Natural killer cell (primary cell): Measurements from ENCODE around the gene ZFYVE9. TPM values are rescaled to one million over a fixed set of nuclear protein-coding genes. Genes with fewer than 3 reads are reported as not detected.
"Not testable (repeated sequence)": the region's sequence is repeated elsewhere in the genome, so short reads cannot be mapped to it uniquely, and the experiment has no call there.

Experiments
- ATAC-seq, 3 donors: fragments of 150-1000 bp in 2 of 3; fragments of 200-7000 bp in 1 of 3; cut with Tn5 transposase; 1 replicate in 1 of 3; 2 replicates in 2 of 3; pipeline ENCODE4 v1.10.0; 2021; ENCODE audit warnings: mild to moderate bottlenecking in 2 of 3, moderate library complexity in 2 of 3
- DNase-seq, 2 donors: peaks; one replicate each; pipeline versions ENCODE4 v3.0.0 to v3.0.0-alpha.2; 2013 to 2021; ENCODE audit warnings: mixed read lengths in 1 of 2
- H3K27ac ChIP-seq: one replicate; pipeline ENCODE4 v1.5.1; 2013; ENCODE audit warnings: mild to moderate bottlenecking, low read length
- H3K27me3 ChIP-seq: one replicate; pipeline ENCODE4 v1.6.1; 2013; ENCODE audit warnings: low read length; ENCODE audit not compliant: control insufficient read depth, insufficient read depth
- H3K36me3 ChIP-seq: one replicate; pipeline ENCODE4 v1.6.1; 2013; ENCODE audit warnings: low read length; ENCODE audit not compliant: control insufficient read depth, insufficient read depth
- H3K4me1 ChIP-seq: one replicate; pipeline ENCODE4 v1.6.1; 2013; ENCODE audit warnings: low read length; ENCODE audit not compliant: control insufficient read depth, insufficient read depth
- H3K4me3 ChIP-seq: one replicate; pipeline ENCODE4 v1.5.1; 2013; ENCODE audit warnings: low read length
- H3K9me3 ChIP-seq: one replicate; pipeline ENCODE4 v1.6.1; 2013; ENCODE audit warnings: low read length; ENCODE audit not compliant: control insufficient read depth, insufficient read depth
- H3K27ac Mint-ChIP-seq, 2 donors: one replicate each; pipeline ENCODE4 v1.8.0; 2022; ENCODE audit warnings: mild to moderate bottlenecking in 2 of 2, mixed read lengths in 2 of 2, moderate library complexity in 1 of 2
- H3K27me3 Mint-ChIP-seq, 2 donors: one replicate each; pipeline ENCODE4 v1.8.0; 2022; ENCODE audit warnings: low read depth in 2 of 2, mixed read lengths in 2 of 2
- H3K36me3 Mint-ChIP-seq: one replicate; pipeline ENCODE4 v1.8.0; 2022; ENCODE audit warnings: mixed read lengths
- H3K4me1 Mint-ChIP-seq, 2 donors: one replicate each; pipeline ENCODE4 v1.8.0; 2022; ENCODE audit warnings: mixed read lengths in 2 of 2
- H3K4me3 Mint-ChIP-seq: one replicate; pipeline ENCODE4 v1.8.0; 2022; ENCODE audit warnings: mild to moderate bottlenecking, moderate library complexity, mixed read lengths
- H3K9me3 Mint-ChIP-seq, 2 donors: one replicate each; pipeline ENCODE4 v1.8.0; 2022; ENCODE audit warnings: mixed read lengths in 2 of 2
- CTCF ChIP-seq: fragments of 200-600 bp; IDR thresholded peaks from one replicate; pipeline ENCODE4 v1.8.0; 2022; ENCODE audit warnings: antibody characterized with exemption
- WGBS: methylation state at CpG from one replicate; pipeline ENCODE4 v1.1.7; 2013; ENCODE audit warnings: missing lambda C conversion rate; ENCODE audit not compliant: insufficient coverage; 5-methylcytosine and 5-hydroxymethylcytosine counted together
- intact Hi-C: fragments of 100-400 bp; cut with micrococcal nuclease; formaldehyde crosslinking; loops from one replicate; pipeline ENCODE4 v1.14.2; 2022
- total RNA-seq, 4 donors: library from RNA; stranded (reverse); fragments of 120-200 nt in 1 of 4; gene quantifications; one replicate each; pipeline versions ENCODE4 v1.2.3 to v1.2.4, GENCODE V29; 2013 to 2022

Gene ZFYVE9
- total RNA-seq, 3 donors from 2014 or later (not counting 1 experiment from before 2014, with no cell fraction given), result 1.1 to 2.3 (median 1.8) TPM

GRCh38 chr1:52140633-52141512 lies 1.0 kb upstream of the ZFYVE9 start:
- intact Hi-C loops, result loop anchor here (5.0 kb wide), 1 partner anchor 546 kb away; no protein-coding TSS in a partner anchor
- ATAC-seq (no peak), DNase-seq (peak in 1 of 2 donors; percentile 24)
- Histone ChIP-seq H3K9me3 (no peaks in the 10 kb centered on the region), H3K4me3 (no peak overlapping the region), H3K27ac (no peak overlapping the region), H3K4me1 (peaks cover 10% of the 10 kb centered on the region), H3K27me3 (peaks cover 8% of the 10 kb centered on the region), H3K36me3 (no peaks in the 10 kb centered on the region)
- H3K27me3 Mint-ChIP-seq, result peaks cover 13 to 23% of the 10 kb centered on the region in 2 donors
- WGBS, result no CpG with 5 or more reads among the region's 2 CpGs
- H3K4me1 Mint-ChIP-seq, result peaks cover 29 to 30% of the 10 kb centered on the region in 2 donors
- H3K4me3 Mint-ChIP-seq, result peak overlapping the region; percentile 91
- H3K36me3 Mint-ChIP-seq, result no peaks in the 10 kb centered on the region
- TF ChIP-seq CTCF, result no peak
- H3K27ac Mint-ChIP-seq, result peak overlapping the region in 1 of 2 donors; percentile 60
- H3K9me3 Mint-ChIP-seq, result no peaks in the 10 kb centered on the region

- DNase-seq (peak; percentile 34 to 54), ATAC-seq (peak; percentile 28 to 51 (median 51))
- intact Hi-C loops, result loop anchor here (1.0 to 5.0 kb wide), 2 partner anchors 154 to 545 kb away; no protein-coding TSS in a partner anchor
- 4% methylated on average over 80 of the region's 80 CpGs for WGBS
- peak overlapping the region; percentile 16 for H3K4me3 ChIP-seq
- H3K27me3 Mint-ChIP-seq, result peaks cover 13 to 28% of the 10 kb centered on the region in 2 donors
- H3K4me1 ChIP-seq, result peaks cover 10% of the 10 kb centered on the region
- no peaks in the 10 kb centered on the region for H3K36me3 Mint-ChIP-seq
- TF ChIP-seq CTCF, result peak; percentile 6
- no peaks in the 10 kb centered on the region for H3K9me3 ChIP-seq
- H3K27ac Mint-ChIP-seq, result no peak overlapping the region
- H3K4me1 Mint-ChIP-seq, result peaks cover 29 to 30% of the 10 kb centered on the region in 2 donors
- H3K4me3 Mint-ChIP-seq, result peak overlapping the region; percentile 81
- H3K27ac ChIP-seq, result no peak overlapping the region
- H3K36me3 ChIP-seq, result no peaks in the 10 kb centered on the region
- no peaks in the 10 kb centered on the region for H3K9me3 Mint-ChIP-seq
- H3K27me3 ChIP-seq, result peaks cover 8% of the 10 kb centered on the region
These were observed 613 bp downstream of the ZFYVE9 start for GRCh38 chr1:52142220-52143183.

GRCh38 chr1:52145137-52145536 lies 3.2 kb downstream of the ZFYVE9 start:
- H3K4me1 Mint-ChIP-seq, result peaks cover 21 to 24% of the 10 kb centered on the region in 2 donors
- Histone ChIP-seq H3K9me3 (no peaks in the 10 kb centered on the region), H3K27me3 (peaks cover 8% of the 10 kb centered on the region), H3K27ac (no peak overlapping the region), H3K4me3 (no peak overlapping the region), H3K4me1 (peaks cover 10% of the 10 kb centered on the region), H3K36me3 (no peaks in the 10 kb centered on the region)
- H3K36me3 Mint-ChIP-seq, result no peaks in the 10 kb centered on the region
- no peak overlapping the region for H3K4me3 Mint-ChIP-seq
- WGBS, result 50% methylated on average over 2 of the region's 2 CpGs
- ATAC-seq (peak in 2 of 3 donors; percentile 27 to 31), DNase-seq (no peak)
- no peaks in the 10 kb centered on the region for H3K9me3 Mint-ChIP-seq
- TF ChIP-seq CTCF, result no peak
- no peak overlapping the region for H3K27ac Mint-ChIP-seq
- intact Hi-C loops, result no loop called here
- peaks cover 6 to 14% of the 10 kb centered on the region in 2 donors for H3K27me3 Mint-ChIP-seq

- H3K4me3 ChIP-seq, DNase-seq, H3K27me3 ChIP-seq, H3K4me3 Mint-ChIP-seq, H3K36me3 Mint-ChIP-seq, H3K36me3 ChIP-seq, H3K27ac Mint-ChIP-seq, H3K27me3 Mint-ChIP-seq, H3K9me3 Mint-ChIP-seq, intact Hi-C loops, H3K27ac ChIP-seq, H3K4me1 ChIP-seq, ATAC-seq, H3K4me1 Mint-ChIP-seq, H3K9me3 ChIP-seq: not testable (repeated sequence)
- 97% methylated on average over 11 of the region's 11 CpGs for WGBS
These were observed 8.6 kb downstream of the ZFYVE9 start for GRCh38 chr1:52150445-52150844.
